ENCODE measurements around the gene ACTR3. TPM values are rescaled to one million over a fixed set of nuclear protein-coding genes. Genes with fewer than 3 reads are reported as not detected.
"Not testable (repeated sequence)": the region's sequence is repeated elsewhere in the genome, so short reads cannot be mapped to it uniquely, and the experiment has no call there.

Gene ACTR3
- 100 to 1,000 TPM; 128 to 174 (median 153) TPM for polyA plus RNA-seq (ENCODE audit: insufficient read depth in 1 of 5, insufficient read length in 5 of 5, low replicate concordance in 1 of 5)
- long read RNA-seq, donor 1, full-length matches to known transcripts, result 37 of 68 reads
- long read RNA-seq, donor 1, partial matches to known transcripts, result 31 of 68 reads
- long read RNA-seq, donor 1, other reads (novel, unspliced or antisense), result 0 of 68 reads
- long read RNA-seq, donor 2, full-length matches to known transcripts, result 28 of 35 reads
- long read RNA-seq, donor 2, partial matches to known transcripts, result 7 of 35 reads
- long read RNA-seq, donor 2, other reads (novel, unspliced or antisense), result 0 of 35 reads
- long read RNA-seq, donor 3, full-length matches to known transcripts, result 31 of 85 reads
- long read RNA-seq, donor 3, partial matches to known transcripts, result 54 of 85 reads
- long read RNA-seq, donor 3, other reads (novel, unspliced or antisense), result 0 of 85 reads
- long read RNA-seq, donor 4, full-length matches to known transcripts, result 23 of 36 reads
- long read RNA-seq, donor 4, partial matches to known transcripts, result 13 of 36 reads
- long read RNA-seq, donor 4, other reads (novel, unspliced or antisense), result 0 of 36 reads
- long read RNA-seq, donor 5, full-length matches to known transcripts, result 32 of 89 reads
- long read RNA-seq, donor 5, partial matches to known transcripts, result 57 of 89 reads
- long read RNA-seq, donor 5, other reads (novel, unspliced or antisense), result 0 of 89 reads
- long read RNA-seq, donor 6, full-length matches to known transcripts, result 52 of 95 reads
- long read RNA-seq, donor 6, partial matches to known transcripts, result 43 of 95 reads
- long read RNA-seq, donor 6, other reads (novel, unspliced or antisense), result 0 of 95 reads
- long read RNA-seq, donor 7, full-length matches to known transcripts, result 38 of 53 reads
- long read RNA-seq, donor 7, partial matches to known transcripts, result 15 of 53 reads
- long read RNA-seq, donor 7, other reads (novel, unspliced or antisense), result 0 of 53 reads
- long read RNA-seq, donor 8, full-length matches to known transcripts, result 9 of 9 reads
- long read RNA-seq, donor 8, partial matches to known transcripts, result 0 of 9 reads
- long read RNA-seq, donor 8, other reads (novel, unspliced or antisense), result 0 of 9 reads

GRCh38 chr2:113889471-113890252 is at the start of gene ACTR3:
Gene ACTR3, plus strand, starts transcription at chr2:113890089. Its CDS starts 191 bp downstream, at chr2:113890280.
- DNase-seq, result peak; percentile 100

- no peak for DNase-seq
Observed at GRCh38 chr2:113840518-113840917, 49.4 kb upstream of the ACTR3 start.

- DNase-seq, result no peak
Observed at GRCh38 chr2:113842919-113843736, 46.8 kb upstream of the ACTR3 start.

- not testable (repeated sequence) for DNase-seq
Observed at GRCh38 chr2:113843737-113844050, 46.2 kb upstream of the ACTR3 start.

- no peak for DNase-seq
Observed at GRCh38 chr2:113845261-113845660, 44.6 kb upstream of the ACTR3 start.

- not testable (repeated sequence) for DNase-seq
Observed at GRCh38 chr2:113845796-113846195, 44.1 kb upstream of the ACTR3 start.

GRCh38 chr2:113846429-113846828 is 43.5 kb upstream of the ACTR3 start:
- no peak for DNase-seq

GRCh38 chr2:113847144-113847543 is 42.7 kb upstream of the ACTR3 start:
- DNase-seq, result no peak

- DNase-seq, result no peak
Observed at GRCh38 chr2:113848758-113849415, 41.0 kb upstream of the ACTR3 start.

GRCh38 chr2:113850687-113851086 is 39.2 kb upstream of the ACTR3 start:
- DNase-seq, result no peak

GRCh38 chr2:113851640-113852039 is 38.2 kb upstream of the ACTR3 start:
- DNase-seq, result peak in 1 of 2 donors; percentile 17

- DNase-seq, result no peak
Observed at GRCh38 chr2:113854208-113854607, 35.7 kb upstream of the ACTR3 start.

GRCh38 chr2:113854970-113855740 is 34.7 kb upstream of the ACTR3 start:
- DNase-seq, result no peak

GRCh38 chr2:113857464-113857863 is 32.4 kb upstream of the ACTR3 start:
- no peak for DNase-seq

GRCh38 chr2:113858764-113859163 is 31.1 kb upstream of the ACTR3 start:
- DNase-seq, result no peak

GRCh38 chr2:113861740-113862139 is 28.1 kb upstream of the ACTR3 start:
- DNase-seq, result no peak

GRCh38 chr2:113863144-113863543 is 26.7 kb upstream of the ACTR3 start:
- DNase-seq, result no peak

GRCh38 chr2:113867571-113867970 is 22.3 kb upstream of the ACTR3 start:
- no peak for DNase-seq

- DNase-seq, result no peak
Observed at GRCh38 chr2:113869253-113869652, 20.6 kb upstream of the ACTR3 start.
